ENCODE data around the gene HDHD5.

Gene HDHD5

GRCh38 chr22:17120711-17121232, 38.3 kb downstream of the HDHD5 start:
- DNase-seq (ENCODE audit: low read depth in 2 of 3, low spot score in 2 of 3), result no peak

DNA sequence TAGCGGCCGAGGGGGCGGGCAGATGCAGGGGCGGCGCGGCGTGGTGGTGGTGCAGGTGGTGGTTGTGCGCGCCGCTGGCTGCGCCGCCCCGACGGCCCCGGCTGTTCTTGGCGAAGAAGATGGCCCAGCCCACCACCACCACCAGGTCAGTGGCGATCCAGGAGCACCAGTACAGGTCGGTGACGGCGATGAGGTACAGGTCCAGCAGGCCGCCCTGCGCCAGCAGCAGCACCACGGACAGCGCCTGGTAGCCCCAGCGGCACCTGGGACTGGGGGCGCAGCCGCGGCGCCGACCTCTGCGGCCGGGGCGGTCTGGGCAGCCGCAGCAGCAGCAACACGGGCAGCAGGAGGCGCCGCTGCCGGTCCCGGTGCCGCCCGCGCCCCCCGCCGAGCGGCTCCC, 38.8 kb downstream of the HDHD5 start:
- DNase-seq (ENCODE audit: low read depth in 2 of 3, low spot score in 2 of 3), result no peak

- no peak for DNase-seq (ENCODE audit: low read depth in 2 of 3, low spot score in 2 of 3)
These were observed 39.4 kb downstream of the HDHD5 start for GRCh38 chr22:17119481-17120202.

GRCh38 chr22:17118342-17118741, 40.7 kb downstream of the HDHD5 start:
- no peak for DNase-seq (ENCODE audit: low read depth in 2 of 3, low spot score in 2 of 3)

DNA sequence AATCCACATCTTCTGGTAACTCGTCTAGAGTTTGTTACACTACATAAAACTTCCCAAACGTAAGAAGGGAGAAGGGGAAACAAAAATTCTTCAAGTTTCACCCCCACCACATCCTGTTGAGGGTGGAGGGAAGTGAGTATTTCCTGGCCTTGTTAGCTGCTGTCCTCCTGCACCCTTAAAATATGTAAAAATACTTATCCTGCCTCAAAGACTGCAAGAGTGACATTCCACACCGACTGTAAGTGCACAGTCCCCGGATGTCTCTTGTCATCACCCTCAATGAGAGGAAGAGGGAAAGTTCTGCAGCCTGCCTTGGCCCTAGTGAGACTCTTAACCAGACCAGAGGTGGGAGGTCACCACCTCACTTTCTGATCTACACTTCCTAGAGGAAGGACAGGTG, 41.2 kb downstream of the HDHD5 start:
- DNase-seq (ENCODE audit: low read depth in 2 of 3, low spot score in 2 of 3), result no peak

GRCh38 chr22:17117400-17117799, 41.7 kb downstream of the HDHD5 start:
- no peak for DNase-seq (ENCODE audit: low read depth in 2 of 3, low spot score in 2 of 3)

- no peak for DNase-seq (ENCODE audit: low read depth in 2 of 3, low spot score in 2 of 3)
These were observed 42.3 kb downstream of the HDHD5 start for GRCh38 chr22:17116572-17117330.

GRCh38 chr22:17115945-17116565, 43.0 kb downstream of the HDHD5 start:
- DNase-seq (ENCODE audit: low read depth in 2 of 3, low spot score in 2 of 3), result no peak

GRCh38 chr22:17115236-17115635, 43.8 kb downstream of the HDHD5 start:
- DNase-seq (ENCODE audit: low read depth in 2 of 3, low spot score in 2 of 3), result no peak

- DNase-seq (ENCODE audit: low read depth in 2 of 3, low spot score in 2 of 3), result no peak
These were observed 44.2 kb downstream of the HDHD5 start for GRCh38 chr22:17114898-17115235.

GRCh38 chr22:17114173-17114897, 44.7 kb downstream of the HDHD5 start:
- DNase-seq (ENCODE audit: low read depth in 2 of 3, low spot score in 2 of 3), result no peak

DNA sequence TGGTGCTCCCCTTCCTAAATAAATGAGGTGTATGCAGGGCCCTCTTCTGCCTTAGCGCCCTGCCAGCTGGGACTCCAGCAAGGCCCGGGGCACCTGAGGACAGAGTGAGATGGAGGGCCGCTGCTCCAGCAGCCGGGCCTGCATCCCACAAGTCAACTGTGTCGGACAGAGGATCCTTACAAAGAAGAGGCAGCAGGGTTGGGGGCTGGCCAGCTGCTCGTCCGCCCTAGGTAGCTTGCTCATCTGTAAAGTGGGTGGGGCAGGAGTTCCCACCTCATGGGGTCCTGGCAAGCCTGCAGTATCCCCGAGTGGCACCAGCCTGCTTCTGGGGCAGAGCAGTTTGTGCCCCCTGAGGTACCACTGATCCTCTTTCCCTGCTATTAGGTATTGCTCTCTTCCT, 45.5 kb downstream of the HDHD5 start:
- DNase-seq (ENCODE audit: low read depth in 2 of 3, low spot score in 2 of 3), result no peak

- no peak for DNase-seq (ENCODE audit: low read depth in 2 of 3, low spot score in 2 of 3)
These were observed 46.5 kb downstream of the HDHD5 start for GRCh38 chr22:17112491-17113042.

- DNase-seq (ENCODE audit: low read depth in 2 of 3, low spot score in 2 of 3), result no peak
These were observed 48.1 kb downstream of the HDHD5 start for GRCh38 chr22:17110791-17111550.

- DNase-seq (ENCODE audit: low read depth in 2 of 3, low spot score in 2 of 3), result no peak
These were observed 49.1 kb downstream of the HDHD5 start for GRCh38 chr22:17109976-17110375.

DNA sequence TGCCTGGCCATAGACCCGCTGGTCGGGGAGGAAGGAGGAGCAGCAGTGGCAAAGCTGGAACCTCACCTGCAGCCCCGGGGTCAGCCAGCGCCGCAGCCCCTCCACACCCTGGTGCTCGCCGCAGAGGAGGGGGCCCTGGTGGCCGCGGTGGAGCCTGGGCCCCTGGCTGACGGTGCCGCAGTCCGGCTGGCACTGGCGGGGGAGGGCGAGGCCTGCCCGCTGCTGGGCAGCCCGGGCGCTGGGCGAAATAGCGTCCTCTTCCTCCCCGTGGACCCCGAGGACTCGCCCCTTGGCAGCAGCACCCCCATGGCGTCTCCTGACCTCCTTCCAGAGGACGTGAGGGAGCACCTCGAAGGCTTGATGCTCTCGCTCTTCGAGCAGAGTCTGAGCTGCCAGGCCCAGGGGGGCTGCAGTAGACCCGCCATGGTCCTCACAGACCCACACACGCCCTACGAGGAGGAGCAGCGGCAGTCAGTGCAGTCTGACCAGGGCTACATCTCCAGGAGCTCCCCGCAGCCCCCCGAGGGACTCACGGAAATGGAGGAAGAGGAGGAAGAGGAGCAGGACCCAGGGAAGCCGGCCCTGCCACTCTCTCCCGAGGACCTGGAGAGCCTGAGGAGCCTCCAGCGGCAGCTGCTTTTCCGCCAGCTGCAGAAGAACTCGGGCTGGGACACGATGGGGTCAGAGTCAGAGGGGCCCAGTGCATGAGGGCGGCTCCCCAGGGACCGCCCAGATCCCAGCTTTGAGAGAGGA, 49.8 kb downstream of the HDHD5 start:
- DNase-seq (ENCODE audit: low read depth in 2 of 3, low spot score in 2 of 3), result no peak

- DNase-seq (ENCODE audit: low read depth in 2 of 3, low spot score in 2 of 3), result no peak
These were observed 50.6 kb downstream of the HDHD5 start for GRCh38 chr22:17108256-17109112.

DNA sequence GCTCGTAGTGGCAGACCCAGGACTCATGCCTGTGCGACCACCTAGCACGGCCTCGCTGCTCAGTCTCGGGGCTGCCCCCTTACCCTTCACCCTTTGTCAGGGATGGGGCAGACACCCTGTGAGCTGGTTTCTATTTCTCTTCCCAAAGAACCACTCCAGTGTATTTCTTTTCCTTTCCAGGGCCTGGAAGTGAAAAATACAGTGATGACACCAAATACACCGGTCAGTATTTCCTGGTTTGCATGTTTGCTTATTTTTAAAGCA, 51.6 kb downstream of the HDHD5 start:
- no peak for DNase-seq (ENCODE audit: low read depth in 2 of 3, low spot score in 2 of 3)

All from activated CD8-positive, alpha-beta memory T cell treated with anti-CD3 and anti-CD28 coated beads for 48 hours (primary cell).